Measurements from ENCODE around the gene PGAM2.

Gene PGAM2

GRCh38 chr7:44083796-44084195 lies 18.4 kb upstream of the PGAM2 start:
- DNase-seq (ENCODE audit: low read depth): no peak

- DNase-seq (ENCODE audit: low read depth): peak; percentile 90
These were observed 17.3 kb upstream of the PGAM2 start for GRCh38 chr7:44082541-44083207.

DNA sequence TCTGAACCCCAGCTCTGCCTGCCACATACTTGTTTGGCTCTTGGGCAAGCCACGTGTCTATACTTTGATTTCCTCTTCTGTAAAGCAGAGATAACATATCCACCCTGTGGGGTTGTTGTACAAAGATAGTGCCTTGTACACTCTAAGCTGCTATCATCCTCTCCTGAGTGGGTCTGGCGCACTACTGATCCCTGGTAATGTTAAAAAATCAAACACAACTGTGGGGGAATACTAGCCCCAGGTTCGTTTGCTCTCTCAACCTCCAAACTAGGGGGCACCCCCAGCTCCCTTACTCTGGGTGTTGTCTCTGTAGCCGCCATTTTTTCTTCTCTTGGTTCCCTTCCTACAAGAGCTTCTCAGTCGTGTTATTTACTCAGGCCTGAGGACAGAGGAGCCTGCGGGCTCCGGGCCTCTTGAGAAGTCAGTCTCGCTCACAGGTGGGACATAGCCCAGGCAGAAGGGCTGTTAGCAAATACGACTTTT lies 15.9 kb upstream of the PGAM2 start:
- no peak for DNase-seq (ENCODE audit: low read depth)

GRCh38 chr7:44080686-44081265 lies 15.4 kb upstream of the PGAM2 start:
- no peak for DNase-seq (ENCODE audit: low read depth)

DNA sequence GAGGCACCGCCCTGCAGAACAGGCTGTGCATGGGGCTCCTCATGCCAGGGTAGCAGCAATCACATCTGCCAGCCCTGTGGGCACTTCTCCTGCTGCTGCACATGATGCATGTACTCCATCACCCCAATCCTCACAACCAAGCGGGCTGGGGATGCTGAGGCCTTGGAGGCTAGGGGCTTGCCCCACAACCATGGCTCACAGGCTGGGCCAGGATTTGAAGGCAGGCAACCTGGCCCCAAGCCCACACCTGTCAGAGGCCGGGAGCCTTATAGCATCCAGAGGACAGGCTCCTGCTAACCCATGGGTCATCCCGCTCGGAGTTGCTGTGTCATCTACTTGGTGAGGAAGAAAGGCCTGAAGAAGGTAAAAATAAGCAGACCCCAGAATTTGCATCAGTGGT lies 14.8 kb upstream of the PGAM2 start:
- no peak for DNase-seq (ENCODE audit: low read depth)

DNA sequence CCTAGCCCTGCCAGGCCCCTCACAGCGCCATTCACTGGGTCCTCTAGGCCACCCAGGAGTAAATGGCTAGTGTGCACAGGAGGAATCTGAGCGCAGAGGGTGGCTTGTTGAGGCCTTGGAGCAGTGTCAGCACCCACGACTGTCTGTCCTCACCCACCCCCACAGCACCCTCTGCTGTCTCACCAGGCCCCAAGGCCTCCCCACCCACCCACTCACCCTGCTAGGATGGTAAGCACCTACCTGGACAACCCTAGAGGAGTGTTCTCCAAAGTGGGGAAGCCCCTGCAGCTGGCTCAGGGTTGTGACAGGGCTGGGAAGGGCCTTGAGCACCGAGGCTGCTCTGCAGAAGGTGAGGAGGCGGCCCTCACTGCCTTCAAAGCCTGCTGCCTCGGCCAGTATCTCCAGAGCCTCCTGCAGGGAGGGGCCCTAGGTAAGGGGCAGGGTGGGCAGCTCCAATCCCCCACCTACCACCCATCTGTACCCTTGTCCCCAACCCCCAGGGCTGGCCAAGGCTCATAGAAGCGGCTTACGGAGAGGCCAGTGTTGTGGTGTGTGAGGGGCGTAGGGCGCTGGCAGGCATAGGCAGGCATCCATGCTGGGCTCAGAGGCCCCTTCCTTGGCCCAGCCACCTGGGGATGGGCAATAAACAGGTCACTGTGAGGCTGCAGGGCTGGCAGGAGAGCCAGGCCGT lies 14.1 kb upstream of the PGAM2 start:
- no peak for DNase-seq (ENCODE audit: low read depth)

GRCh38 chr7:44078521-44078920 lies 13.2 kb upstream of the PGAM2 start:
- no peak for DNase-seq (ENCODE audit: low read depth)

GRCh38 chr7:44077681-44078091 lies 12.3 kb upstream of the PGAM2 start:
- no peak for DNase-seq (ENCODE audit: low read depth)

DNA sequence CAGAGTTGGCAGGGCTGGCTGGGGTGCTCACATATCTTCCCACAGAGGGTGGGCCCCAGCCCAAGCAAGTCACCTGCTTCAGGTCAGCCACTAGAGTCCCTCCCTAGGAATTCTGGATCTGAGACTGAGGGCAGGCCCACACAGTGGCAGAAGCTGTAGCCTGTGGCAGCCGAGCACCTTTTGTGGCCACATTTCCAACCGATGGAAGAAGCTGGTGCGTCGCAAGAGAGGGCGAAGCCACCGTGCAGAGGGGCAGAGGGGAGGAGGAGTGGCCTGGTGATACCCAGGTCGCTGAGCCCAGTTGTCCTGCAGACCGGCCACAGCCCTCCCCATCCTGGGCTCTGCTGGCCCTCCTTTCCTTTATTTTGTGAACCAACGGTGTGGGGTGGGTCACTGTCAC lies 11.7 kb upstream of the PGAM2 start:
- no peak for DNase-seq (ENCODE audit: low read depth)

DNA sequence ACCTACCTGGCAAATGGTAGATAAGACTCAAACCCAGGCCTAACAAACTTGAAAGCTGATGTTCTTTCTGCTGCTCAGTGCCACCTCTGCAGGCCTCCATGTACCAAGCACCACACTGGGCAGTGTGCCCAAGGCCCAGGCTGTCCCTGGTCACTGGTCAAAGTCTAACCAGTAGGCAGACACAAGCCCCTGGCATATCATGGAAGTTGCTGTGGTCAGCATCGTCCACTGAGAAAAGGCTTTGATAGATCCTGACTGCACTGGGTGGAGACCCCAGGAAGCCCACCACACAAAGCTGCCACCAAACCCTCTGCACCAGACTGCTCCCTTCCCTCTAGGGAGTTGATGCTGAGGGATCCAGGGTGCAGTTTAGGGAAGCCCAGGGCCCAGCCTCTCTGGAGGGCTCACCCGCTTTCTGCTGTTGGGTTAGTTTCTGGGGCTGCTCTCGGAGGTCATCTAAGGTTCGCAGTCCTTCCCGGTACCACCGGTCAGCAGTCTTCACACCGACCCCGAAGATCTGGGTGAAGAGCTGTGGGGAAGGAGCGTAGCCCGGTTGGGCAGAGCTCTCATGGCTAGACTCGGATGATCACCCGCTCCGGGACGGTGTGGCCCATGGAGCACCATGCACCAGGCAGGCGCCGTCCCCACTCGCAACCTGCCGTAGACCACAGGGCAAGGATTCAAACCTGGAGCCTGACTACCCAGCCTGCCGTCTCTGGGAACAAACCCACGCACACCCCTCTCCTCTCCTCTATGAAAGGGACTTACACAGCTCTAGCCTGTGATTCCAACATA lies 10.9 kb upstream of the PGAM2 start:
- no peak for DNase-seq (ENCODE audit: low read depth)

- DNase-seq (ENCODE audit: low read depth): no peak
These were observed 10.1 kb upstream of the PGAM2 start for GRCh38 chr7:44075296-44076075.

DNA sequence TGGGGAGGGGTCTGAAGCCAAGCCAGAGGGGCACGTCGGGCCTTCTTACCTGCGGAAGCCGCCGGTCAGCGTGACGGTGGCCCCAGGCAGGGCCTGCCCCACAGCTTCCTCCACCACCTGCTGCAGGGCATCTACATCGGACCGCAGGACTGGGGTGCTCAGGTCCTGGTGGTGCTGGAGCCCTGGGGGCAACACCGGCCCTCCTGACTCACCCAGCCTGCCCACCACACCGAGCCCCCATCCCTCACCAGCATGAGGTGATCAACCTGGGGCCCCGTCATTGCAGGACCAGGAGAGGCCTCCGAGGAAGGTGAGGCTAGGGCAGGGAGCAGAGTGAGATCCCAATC lies 9.0 kb upstream of the PGAM2 start:
- no peak for DNase-seq (ENCODE audit: low read depth)

DNA sequence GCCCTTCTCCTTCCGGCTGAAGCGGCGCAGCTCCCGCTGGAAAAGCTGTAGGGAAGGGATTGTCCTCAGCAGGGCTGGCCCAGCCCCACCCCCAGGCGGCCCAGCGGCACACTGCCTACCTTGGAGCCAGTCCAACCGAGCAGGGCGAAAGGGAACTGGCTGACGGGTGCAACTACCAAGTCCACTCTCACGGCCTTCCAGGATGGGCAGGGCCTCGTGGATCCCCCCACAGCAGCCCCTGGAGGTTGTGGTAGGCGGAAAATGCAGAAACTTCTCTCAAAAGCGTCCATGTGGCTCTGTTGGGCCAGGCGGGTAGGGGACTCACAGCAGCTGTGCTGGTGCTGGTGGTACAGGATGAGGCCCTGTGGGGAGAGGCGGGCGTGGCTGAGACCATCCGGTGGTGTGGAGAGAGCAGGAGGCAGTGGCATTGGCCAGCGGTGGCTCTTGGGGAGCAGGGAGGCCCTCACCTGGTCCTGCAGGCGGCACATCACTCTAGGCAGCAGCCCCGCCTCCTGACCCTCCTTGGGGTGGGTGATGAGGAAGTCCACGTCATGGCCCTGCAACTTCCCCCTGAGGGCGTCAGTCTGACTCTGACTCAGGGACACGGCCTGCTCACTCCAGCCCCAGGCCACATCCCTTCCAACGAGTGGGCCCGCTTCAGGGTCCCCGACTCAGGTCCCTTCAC lies 8.4 kb upstream of the PGAM2 start:
- DNase-seq (ENCODE audit: low read depth): no peak

DNA sequence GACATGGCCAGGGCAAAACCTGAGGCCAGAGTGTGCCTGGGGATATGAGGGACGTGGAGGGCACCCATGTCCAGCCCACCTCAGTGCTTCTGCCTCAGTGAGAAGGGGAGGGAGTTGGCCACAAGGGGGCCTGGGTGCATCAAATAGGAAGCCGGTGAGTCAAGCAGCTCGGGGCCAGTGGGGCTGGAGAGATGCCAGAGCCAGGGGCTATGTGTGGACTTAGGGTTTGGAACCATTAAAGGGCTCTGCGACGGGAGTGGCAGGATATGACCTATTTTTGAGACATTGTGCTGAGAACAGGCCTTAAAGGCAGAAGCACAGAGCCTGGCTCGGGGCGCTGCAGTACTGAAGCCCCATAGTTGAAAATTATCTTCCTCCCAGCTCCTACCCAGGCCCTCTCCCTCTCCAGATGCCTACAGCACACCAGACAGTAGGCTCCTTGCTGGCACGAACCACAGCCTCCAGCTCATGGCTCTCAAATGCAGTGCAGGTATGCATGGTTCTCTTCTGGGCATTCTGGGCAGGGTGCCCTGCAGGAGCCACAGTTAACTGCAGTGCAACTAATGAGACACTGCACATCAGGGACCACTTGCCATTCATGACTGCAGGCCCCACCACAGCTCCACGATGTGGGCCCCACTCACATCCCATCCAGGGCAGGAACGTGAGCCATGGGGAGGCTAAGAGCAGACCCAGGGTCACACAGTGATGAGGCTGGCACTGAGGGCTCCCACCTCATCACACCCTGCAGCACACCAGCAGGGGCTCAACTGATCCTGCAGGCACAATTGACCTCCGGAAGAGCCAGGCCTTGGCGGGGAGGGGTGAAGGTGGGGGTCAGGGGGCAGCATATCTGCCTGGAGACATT lies 7.2 kb upstream of the PGAM2 start:
- peak; percentile 61 for DNase-seq (ENCODE audit: low read depth)

DNA sequence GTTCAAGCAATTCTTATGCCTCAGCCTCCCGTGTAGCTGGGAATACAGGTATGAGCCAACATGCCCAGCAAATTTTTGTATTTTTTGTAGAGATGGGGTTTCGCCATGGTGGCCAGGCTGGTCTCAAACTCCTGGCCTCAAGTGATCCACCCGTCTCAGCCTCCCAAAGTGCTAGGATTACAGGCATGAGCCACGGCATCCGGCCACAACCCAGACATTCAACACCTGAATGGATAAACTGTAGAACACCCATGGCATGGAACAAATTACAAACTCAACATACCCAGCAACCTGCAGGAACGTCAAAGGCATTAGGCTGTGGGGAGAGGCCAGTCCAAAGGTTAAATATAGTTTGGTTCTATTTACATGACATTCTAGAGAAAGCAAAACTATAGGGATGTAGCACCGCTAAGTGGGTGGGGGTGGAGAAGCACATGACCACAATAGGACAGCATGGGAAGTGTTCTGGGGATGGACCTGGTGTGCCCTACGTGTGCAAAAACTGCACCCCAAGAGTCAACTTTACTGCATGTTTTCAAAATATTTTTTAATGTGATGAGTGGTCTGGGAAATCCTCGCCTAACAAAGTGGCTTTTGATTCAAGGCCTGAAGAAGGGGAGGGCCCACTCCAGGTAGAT lies 6.5 kb upstream of the PGAM2 start:
- DNase-seq (ENCODE audit: low read depth): no peak

DNA sequence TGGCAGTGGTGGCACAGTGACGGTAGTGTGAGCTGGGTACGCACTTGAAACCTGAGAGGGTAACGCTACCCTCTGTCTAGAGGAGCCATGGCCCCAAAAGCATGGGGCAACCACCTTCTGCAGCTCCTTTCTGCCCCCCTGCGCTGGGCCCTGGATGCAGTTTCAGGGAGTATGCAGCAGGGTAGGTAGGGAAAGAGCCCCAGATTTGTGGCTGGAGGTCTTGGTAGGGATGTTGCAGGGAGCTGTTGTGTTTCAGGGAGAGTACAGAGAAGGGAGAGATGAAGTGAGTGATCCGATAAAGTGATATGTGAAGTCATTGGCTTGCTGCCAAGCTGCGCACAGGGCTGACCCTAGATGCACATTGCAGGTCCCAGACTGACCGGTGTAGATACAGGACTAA lies 2.7 kb upstream of the PGAM2 start:
- no peak for DNase-seq (ENCODE audit: low read depth)

GRCh38 chr7:44067064-44067951 lies 1.9 kb upstream of the PGAM2 start:
- DNase-seq (ENCODE audit: low read depth): no peak

GRCh38 chr7:44066494-44067063 lies 1.2 kb upstream of the PGAM2 start:
- no peak for DNase-seq (ENCODE audit: low read depth)

DNA sequence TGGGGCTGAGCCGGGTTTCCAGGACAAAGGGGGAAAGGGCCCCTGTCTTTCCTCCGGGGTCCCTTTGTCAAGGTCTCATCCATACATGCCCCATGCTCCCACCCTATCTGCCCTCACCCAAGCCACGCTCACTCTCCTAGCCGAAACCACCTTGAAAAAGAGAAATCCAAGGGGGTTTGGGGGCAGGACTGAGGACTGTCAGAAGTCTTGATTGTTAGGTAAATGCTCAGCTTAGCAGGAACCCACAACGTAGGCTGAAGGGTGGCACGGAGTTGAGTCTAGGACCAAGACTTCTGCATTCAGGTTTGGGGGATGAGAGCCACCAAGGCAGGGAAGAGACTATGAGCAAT lies 719 bp upstream of the PGAM2 start:
- no peak for DNase-seq (ENCODE audit: low read depth)
